ENCODE results near the gene PIK3AP1. TPM values are rescaled to one million over a fixed set of nuclear protein-coding genes. Genes with fewer than 3 reads are reported as not detected.

The PIK3AP1 gene
- total RNA-seq, 1 donor from 2014 or later: 4.2 TPM

- TF ChIP-seq CTCF (conservative IDR thresholded peaks at IDR 0.05; ENCODE audit: low read depth, low read length): no peak
- no peak overlapping the region for H3K4me3 ChIP-seq (ENCODE audit: low read depth, low read length)
- no peak for DNase-seq (ENCODE audit: low read depth)
Observed at GRCh38 chr10:96712662-96713271, 7.5 kb downstream of the PIK3AP1 start.

- no peak for DNase-seq (ENCODE audit: low read depth)
- H3K4me3 ChIP-seq (ENCODE audit: low read depth, low read length): no peak overlapping the region
- TF ChIP-seq CTCF (conservative IDR thresholded peaks at IDR 0.05; ENCODE audit: low read depth, low read length): no peak
Observed at GRCh38 chr10:96711048-96711728, 9.1 kb downstream of the PIK3AP1 start.

GRCh38 chr10:96709525-96709924 lies 10.8 kb downstream of the PIK3AP1 start:
- no peak overlapping the region for H3K4me3 ChIP-seq (ENCODE audit: low read depth, low read length)
- TF ChIP-seq CTCF (conservative IDR thresholded peaks at IDR 0.05; ENCODE audit: low read depth, low read length): no peak
- DNase-seq (ENCODE audit: low read depth): no peak

- no peak for TF ChIP-seq CTCF (conservative IDR thresholded peaks at IDR 0.05; ENCODE audit: low read depth, low read length)
- no peak for DNase-seq (ENCODE audit: low read depth)
- H3K4me3 ChIP-seq (ENCODE audit: low read depth, low read length): no peak overlapping the region
Observed at GRCh38 chr10:96708996-96709395, 11.3 kb downstream of the PIK3AP1 start.

- no peak for DNase-seq (ENCODE audit: low read depth)
- TF ChIP-seq CTCF (conservative IDR thresholded peaks at IDR 0.05; ENCODE audit: low read depth, low read length): no peak
- no peak overlapping the region for H3K4me3 ChIP-seq (ENCODE audit: low read depth, low read length)
Observed at GRCh38 chr10:96708456-96708855, 11.9 kb downstream of the PIK3AP1 start.

GRCh38 chr10:96706331-96706853 lies 13.9 kb downstream of the PIK3AP1 start:
- no peak for DNase-seq (ENCODE audit: low read depth)
- H3K4me3 ChIP-seq (ENCODE audit: low read depth, low read length): no peak overlapping the region
- TF ChIP-seq CTCF (conservative IDR thresholded peaks at IDR 0.05; ENCODE audit: low read depth, low read length): no peak

Data from epithelial cell of proximal tubule (primary cell).